PFSK-1 (cell line): ENCODE data around the gene PDE4B.

ENCODE experiments used
- FOXP2 ChIP-seq: optimal IDR thresholded peaks from 2 replicates; pipeline ENCODE3; 2011; ENCODE audit warnings: borderline replicate concordance, control low read depth, inconsistent platforms; ENCODE audit not compliant: insufficient read depth; ENCODE audit errors: extremely low read length, extremely low read depth
- POLR2AphosphoS5 ChIP-seq: IDR thresholded peaks from 2 replicates; pipeline ENCODE4 v1.6.1; 2012; ENCODE audit warnings: low read depth, mild to moderate bottlenecking, control low read depth, low read length, moderate library complexity
- SIN3A ChIP-seq: IDR thresholded peaks from 2 replicates; pipeline ENCODE4 v1.6.1; 2012; ENCODE audit warnings: mild to moderate bottlenecking, low read length, moderate library complexity, borderline replicate concordance; ENCODE audit not compliant: insufficient read depth
- TAF1 ChIP-seq: IDR thresholded peaks from 2 replicates; pipeline ENCODE4 v1.6.1; 2012; ENCODE audit warnings: low read length, control low read depth, borderline replicate concordance; ENCODE audit not compliant: insufficient read depth
- TF ChIP-seq, protein P1 (sequence below), 2 experiments: IDR thresholded peaks; 2 replicates each; pipeline versions ENCODE4 v1.6.1 to v1.8.0; 2011 to 2012; ENCODE audit warnings: low read depth in 2 of 2, low read length in 2 of 2, control low read depth in 1 of 2, inconsistent platforms in 1 of 2, mild to moderate bottlenecking in 1 of 2, moderate library complexity in 1 of 2; ENCODE audit not compliant: insufficient read depth in 1 of 2

PDE4B gene

DNA sequence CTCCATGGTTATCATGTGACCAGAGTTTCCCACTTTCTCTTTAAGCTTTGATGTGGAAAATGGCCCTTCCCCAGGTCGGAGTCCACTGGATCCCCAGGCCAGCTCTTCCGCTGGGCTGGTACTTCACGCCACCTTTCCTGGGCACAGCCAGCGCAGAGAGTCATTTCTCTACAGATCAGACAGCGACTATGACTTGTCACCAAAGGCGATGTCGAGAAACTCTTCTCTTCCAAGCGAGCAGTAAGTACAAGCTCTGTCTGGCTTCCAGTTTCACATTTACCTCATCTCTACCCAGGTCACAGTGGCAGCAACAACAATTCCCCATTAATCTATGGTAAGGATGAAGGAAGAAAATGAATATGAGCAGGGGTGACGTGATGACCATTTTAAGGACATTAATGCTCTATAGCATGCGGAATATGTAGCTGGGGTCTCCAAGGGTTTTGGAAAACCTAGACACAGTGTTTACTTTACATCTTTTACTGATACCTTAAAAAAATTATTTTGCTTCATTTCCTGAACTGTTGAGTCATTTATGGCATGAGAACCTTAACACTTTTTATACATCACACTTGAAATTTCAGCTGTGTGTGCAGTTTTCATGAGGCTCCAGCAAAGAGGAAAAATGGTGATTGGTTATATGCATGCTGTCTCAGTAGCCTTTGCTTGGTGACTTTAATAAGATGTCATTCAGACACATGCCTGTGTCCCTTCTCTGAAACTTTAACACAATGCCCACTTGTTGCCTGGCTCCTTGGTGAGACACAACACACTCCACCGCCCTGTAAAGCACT lies 454.9 kb downstream of the PDE4B start:
- TF ChIP-seq POLR2AphosphoS5 (no peak), FOXP2 (no peak), SIN3A (no peak), TAF1 (no peak)
- TF ChIP-seq, protein P1, sequence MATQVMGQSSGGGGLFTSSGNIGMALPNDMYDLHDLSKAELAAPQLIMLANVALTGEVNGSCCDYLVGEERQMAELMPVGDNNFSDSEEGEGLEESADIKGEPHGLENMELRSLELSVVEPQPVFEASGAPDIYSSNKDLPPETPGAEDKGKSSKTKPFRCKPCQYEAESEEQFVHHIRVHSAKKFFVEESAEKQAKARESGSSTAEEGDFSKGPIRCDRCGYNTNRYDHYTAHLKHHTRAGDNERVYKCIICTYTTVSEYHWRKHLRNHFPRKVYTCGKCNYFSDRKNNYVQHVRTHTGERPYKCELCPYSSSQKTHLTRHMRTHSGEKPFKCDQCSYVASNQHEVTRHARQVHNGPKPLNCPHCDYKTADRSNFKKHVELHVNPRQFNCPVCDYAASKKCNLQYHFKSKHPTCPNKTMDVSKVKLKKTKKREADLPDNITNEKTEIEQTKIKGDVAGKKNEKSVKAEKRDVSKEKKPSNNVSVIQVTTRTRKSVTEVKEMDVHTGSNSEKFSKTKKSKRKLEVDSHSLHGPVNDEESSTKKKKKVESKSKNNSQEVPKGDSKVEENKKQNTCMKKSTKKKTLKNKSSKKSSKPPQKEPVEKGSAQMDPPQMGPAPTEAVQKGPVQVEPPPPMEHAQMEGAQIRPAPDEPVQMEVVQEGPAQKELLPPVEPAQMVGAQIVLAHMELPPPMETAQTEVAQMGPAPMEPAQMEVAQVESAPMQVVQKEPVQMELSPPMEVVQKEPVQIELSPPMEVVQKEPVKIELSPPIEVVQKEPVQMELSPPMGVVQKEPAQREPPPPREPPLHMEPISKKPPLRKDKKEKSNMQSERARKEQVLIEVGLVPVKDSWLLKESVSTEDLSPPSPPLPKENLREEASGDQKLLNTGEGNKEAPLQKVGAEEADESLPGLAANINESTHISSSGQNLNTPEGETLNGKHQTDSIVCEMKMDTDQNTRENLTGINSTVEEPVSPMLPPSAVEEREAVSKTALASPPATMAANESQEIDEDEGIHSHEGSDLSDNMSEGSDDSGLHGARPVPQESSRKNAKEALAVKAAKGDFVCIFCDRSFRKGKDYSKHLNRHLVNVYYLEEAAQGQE (IDR thresholded peaks at IDR 0.05; ENCODE audit: insufficient read depth in 1 of 2, low read depth in 2 of 2, low read length in 2 of 2), result no peak

DNA sequence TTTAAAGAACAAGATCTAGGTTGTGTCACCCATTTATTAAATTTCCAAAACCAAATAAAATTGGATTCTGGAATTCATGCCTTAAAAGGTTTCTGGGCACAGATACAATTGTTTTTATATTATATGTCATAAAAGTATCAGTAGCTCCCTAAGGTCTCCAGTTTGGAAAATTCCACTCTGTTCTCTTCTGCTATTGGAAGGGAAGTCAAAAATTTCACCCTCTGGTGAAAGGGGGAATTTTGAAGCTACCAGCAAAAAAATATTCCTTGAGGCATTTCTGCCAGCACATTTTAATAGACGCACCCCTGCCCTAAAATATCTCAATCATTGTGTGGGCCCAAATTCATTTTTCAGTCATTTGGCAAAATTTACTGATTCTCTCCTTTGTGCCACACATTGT lies 455.6 kb downstream of the PDE4B start:
- no peak for TF ChIP-seq FOXP2
- no peak for TF ChIP-seq SIN3A
- no peak for TF ChIP-seq TAF1
- no peak for TF ChIP-seq POLR2AphosphoS5
- TF ChIP-seq, protein P1 (IDR thresholded peaks at IDR 0.05; ENCODE audit: insufficient read depth in 1 of 2, low read depth in 2 of 2, low read length in 2 of 2), result no peak

DNA sequence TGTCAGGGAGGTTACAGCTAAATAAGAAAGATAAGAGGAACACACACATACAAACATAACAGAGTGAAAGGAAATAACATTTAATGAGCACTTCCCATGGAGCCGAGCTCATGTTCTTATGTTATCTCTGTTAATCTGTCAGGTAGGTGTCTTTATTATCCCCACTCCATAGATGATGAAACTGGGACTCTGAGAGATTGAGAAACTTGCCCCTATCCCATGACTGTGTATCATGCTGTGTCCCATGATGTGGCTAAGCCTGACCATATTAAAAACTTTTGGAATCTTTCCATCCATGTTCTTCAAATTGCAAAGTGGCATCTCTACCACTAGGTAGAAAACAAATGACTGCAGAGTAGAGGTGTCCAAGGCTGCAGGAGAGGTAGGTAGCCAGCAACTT lies 456.1 kb downstream of the PDE4B start:
- TF ChIP-seq SIN3A, result no peak
- TF ChIP-seq, protein P1 (IDR thresholded peaks at IDR 0.05; ENCODE audit: insufficient read depth in 1 of 2, low read depth in 2 of 2, low read length in 2 of 2), result no peak
- TF ChIP-seq FOXP2, result no peak
- no peak for TF ChIP-seq POLR2AphosphoS5
- TF ChIP-seq TAF1, result no peak

DNA sequence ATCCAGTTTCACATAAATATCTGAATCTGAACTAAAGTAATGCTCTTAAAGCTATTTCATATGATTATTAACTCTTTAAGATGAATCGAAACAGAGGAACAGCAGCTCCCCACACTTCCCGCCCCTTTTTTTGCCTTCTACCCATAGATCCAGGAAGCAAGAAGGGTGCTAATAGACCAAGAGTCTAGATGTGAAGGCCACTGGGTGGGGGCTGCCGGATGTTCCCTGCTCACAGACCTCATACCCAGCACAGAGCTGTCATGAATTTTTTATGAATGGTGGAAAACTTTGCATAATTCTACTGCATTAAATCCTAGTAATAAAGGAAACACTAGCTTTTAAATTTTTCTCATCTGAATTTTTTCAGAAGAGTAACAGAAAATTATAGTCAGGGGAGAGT lies 457.4 kb downstream of the PDE4B start:
- no peak for TF ChIP-seq POLR2AphosphoS5
- TF ChIP-seq, protein P1 (IDR thresholded peaks at IDR 0.05; ENCODE audit: insufficient read depth in 1 of 2, low read depth in 2 of 2, low read length in 2 of 2), result no peak
- no peak for TF ChIP-seq TAF1
- no peak for TF ChIP-seq FOXP2

DNA sequence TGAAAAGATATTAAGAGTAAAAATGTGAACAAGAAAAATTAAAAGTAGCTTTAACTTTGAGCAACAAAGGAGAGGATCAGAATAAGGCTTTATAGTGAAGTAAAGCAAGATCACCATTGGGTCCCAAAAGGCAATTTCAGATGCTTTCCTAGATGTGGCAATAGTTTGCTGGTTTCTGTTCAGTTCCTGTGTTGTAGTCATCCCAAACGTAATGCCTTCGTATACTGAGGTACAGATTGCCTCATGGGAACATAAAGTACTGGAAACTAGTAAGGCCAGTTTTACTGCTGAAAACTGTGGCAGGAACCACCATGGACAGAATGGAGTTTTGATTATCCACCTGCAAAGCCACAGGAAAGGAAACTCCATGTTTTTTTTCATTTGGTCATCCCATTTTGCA lies 457.8 kb downstream of the PDE4B start:
- TF ChIP-seq TAF1 (no peak), SIN3A (no peak), FOXP2 (no peak), POLR2AphosphoS5 (no peak)
- TF ChIP-seq, protein P1 (IDR thresholded peaks at IDR 0.05; ENCODE audit: insufficient read depth in 1 of 2, low read depth in 2 of 2, low read length in 2 of 2), result no peak
